Subcutaneous adipose tissue (tissue), 4 donors: Measurements from ENCODE around the gene KRTAP10-6. TPM values are rescaled to one million over a fixed set of nuclear protein-coding genes. Genes with fewer than 3 reads are reported as not detected.

Source experiments
- CTCF ChIP-seq: fragments of 450-650 bp; IDR thresholded peaks from one replicate; pipeline ENCODE4 v1.5.1; 2016; ENCODE audit warnings: low read depth, mild to moderate bottlenecking, control low read depth, antibody characterized with exemption, moderate library complexity
- total RNA-seq, 4 donors: library from RNA; depleted of rRNA; stranded (reverse); fragments of >200 nt; gene quantifications; one replicate each; pipeline ENCODE4 v1.1.0, GENCODE V29; 2016

The KRTAP10-6 gene
- total RNA-seq, 4 donors from 2014 or later = not detected

GRCh38 chr21:44568261-44568660 is 24.0 kb downstream of the KRTAP10-6 start:
- no peak for TF ChIP-seq CTCF

GRCh38 chr21:44567481-44568171 is 24.7 kb downstream of the KRTAP10-6 start:
- TF ChIP-seq CTCF = no peak

GRCh38 chr21:44566403-44566802 is 25.9 kb downstream of the KRTAP10-6 start:
- TF ChIP-seq CTCF = no peak

GRCh38 chr21:44564886-44565598 is 27.3 kb downstream of the KRTAP10-6 start:
- no peak for TF ChIP-seq CTCF

- no peak for TF ChIP-seq CTCF
Measured at GRCh38 chr21:44564099-44564498, 28.2 kb downstream of the KRTAP10-6 start.

- no peak for TF ChIP-seq CTCF
Measured at GRCh38 chr21:44558695-44559094, 33.6 kb downstream of the KRTAP10-6 start, which contains the start of gene KRTAP10-3. Gene KRTAP10-3, minus strand, starts transcription at chr21:44558795. Its CDS starts 80 bp downstream, at chr21:44558715.

- no peak for TF ChIP-seq CTCF
Measured at GRCh38 chr21:44557491-44558328, 34.6 kb downstream of the KRTAP10-6 start.
